ENCODE measurements around the gene GID8. TPM values are rescaled to one million over a fixed set of nuclear protein-coding genes. Genes with fewer than 3 reads are reported as not detected.

Gene GID8
- total RNA-seq, 1 experiment from 2014 or later, result 37.2 TPM

- CTCF ChIA-PET, result interaction anchor here (0.6 kb wide), 1 partner anchor 34 kb away, joined by 3 read pairs; no protein-coding TSS in a partner anchor
- Histone ChIP-seq H3K4me2 (ENCODE audit: low read length) (peak overlapping the region; percentile 98), H3K9me2 (replicated peaks; ENCODE audit: low read length) (no peaks in the 10 kb centered on the region), H3K4me3 (ENCODE audit: low read length) (peak overlapping the region; percentile 99), H3K4me1 (ENCODE audit: insufficient read depth, low read length) (peaks cover 26% of the 10 kb centered on the region), H3K27me3 (ENCODE audit: low read length) (no peaks in the 10 kb centered on the region), H3K9ac (ENCODE audit: low read length) (peak overlapping the region; percentile 100), H3K9me3 (ENCODE audit: low read length) (no peaks in the 10 kb centered on the region), H4K20me1 (ENCODE audit: low read length) (peaks cover 57% of the 10 kb centered on the region), H2AFZ (ENCODE audit: low read length) (peak overlapping the region; percentile 85), H3F3A (ENCODE audit: low read length, unreplicated experiment) (no peaks in the 10 kb centered on the region), H3K79me2 (ENCODE audit: low read length) (peaks cover 95% of the 10 kb centered on the region), H3K36me3 (ENCODE audit: low read depth, low read length) (peaks cover 42% of the 10 kb centered on the region), H3K27ac (ENCODE audit: low read length) (peak overlapping the region; percentile 84)
- ATAC-seq, result peak; percentile 89
- TF ChIP-seq EZH2phosphoT487 (IDR thresholded peaks at IDR 0.05; ENCODE audit: borderline replicate concordance, low read length) (no peak), CTCF (conservative IDR thresholded peaks at IDR 0.05; ENCODE audit: low read depth, low read length) (no peak), EZH2 (IDR thresholded peaks at IDR 0.05; ENCODE audit: low read length, unreplicated experiment) (no peak)
- DNase-seq, result peak; percentile 97
- intact Hi-C loops (cut with micrococcal nuclease), result loop anchor here (1.0 to 2.0 kb wide), 2 partner anchors 8 to 37 kb away; no protein-coding TSS in a partner anchor
- BruUV-seq (replicated peaks), result no TSS peak
- POLR2A ChIA-PET (ENCODE audit: unreplicated experiment), result interaction anchor here (0.6 to 0.7 kb wide), 2 partner anchors 62 to 583 kb away, joined by 4 to 6 read pairs; no protein-coding TSS in a partner anchor
These were observed 461 bp upstream of the GID8 start for GRCh38 chr20:62937268-62938104.

DNA sequence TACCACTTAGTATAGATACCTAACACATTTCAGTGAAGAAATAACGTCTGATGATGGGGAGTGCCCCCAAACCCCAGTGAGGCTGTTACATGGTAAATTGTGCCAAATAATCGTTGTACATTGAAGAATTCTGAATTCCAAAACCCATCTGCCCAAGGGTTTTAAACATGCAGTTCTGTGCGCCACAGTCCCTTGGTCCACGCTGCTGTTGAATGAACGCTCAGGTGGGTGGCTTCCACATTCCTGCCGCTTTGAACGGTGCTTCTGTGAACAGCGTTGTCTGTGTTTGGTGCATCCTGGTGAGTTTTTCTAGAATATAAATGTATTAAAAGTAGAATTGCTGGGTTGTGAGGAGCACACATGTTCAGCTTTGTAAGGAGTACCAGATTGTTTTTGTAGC lies 2.9 kb downstream of the GID8 start:
- Histone ChIP-seq H2AFZ (ENCODE audit: low read length) (no peak overlapping the region), H3K4me3 (ENCODE audit: low read length) (no peak overlapping the region), H3K27me3 (ENCODE audit: low read length) (no peaks in the 10 kb centered on the region), H3F3A (ENCODE audit: low read length, unreplicated experiment) (no peaks in the 10 kb centered on the region), H3K9ac (ENCODE audit: low read length) (no peak overlapping the region), H3K4me1 (ENCODE audit: insufficient read depth, low read length) (peaks cover 22% of the 10 kb centered on the region), H3K79me2 (ENCODE audit: low read length) (peaks cover 67% of the 10 kb centered on the region), H3K27ac (ENCODE audit: low read length) (no peak overlapping the region), H3K9me2 (replicated peaks; ENCODE audit: low read length) (no peaks in the 10 kb centered on the region), H3K4me2 (ENCODE audit: low read length) (no peak overlapping the region), H3K36me3 (ENCODE audit: low read depth, low read length) (peaks cover 40% of the 10 kb centered on the region), H3K9me3 (ENCODE audit: low read length) (no peaks in the 10 kb centered on the region), H4K20me1 (ENCODE audit: low read length) (peaks cover 25% of the 10 kb centered on the region)
- ATAC-seq (no peak), DNase-seq (no peak)
- no peak for TF ChIP-seq EZH2phosphoT487 (IDR thresholded peaks at IDR 0.05; ENCODE audit: borderline replicate concordance, low read length)
- no peak for TF ChIP-seq EZH2 (IDR thresholded peaks at IDR 0.05; ENCODE audit: low read length, unreplicated experiment)
- no peak for TF ChIP-seq CTCF (conservative IDR thresholded peaks at IDR 0.05; ENCODE audit: low read depth, low read length)
- POLR2A ChIA-PET (ENCODE audit: unreplicated experiment), result no interaction called here
- CTCF ChIA-PET, result no interaction called here
- BruUV-seq (replicated peaks), result no TSS peak
- intact Hi-C loops (cut with micrococcal nuclease), result no loop called here

DNA sequence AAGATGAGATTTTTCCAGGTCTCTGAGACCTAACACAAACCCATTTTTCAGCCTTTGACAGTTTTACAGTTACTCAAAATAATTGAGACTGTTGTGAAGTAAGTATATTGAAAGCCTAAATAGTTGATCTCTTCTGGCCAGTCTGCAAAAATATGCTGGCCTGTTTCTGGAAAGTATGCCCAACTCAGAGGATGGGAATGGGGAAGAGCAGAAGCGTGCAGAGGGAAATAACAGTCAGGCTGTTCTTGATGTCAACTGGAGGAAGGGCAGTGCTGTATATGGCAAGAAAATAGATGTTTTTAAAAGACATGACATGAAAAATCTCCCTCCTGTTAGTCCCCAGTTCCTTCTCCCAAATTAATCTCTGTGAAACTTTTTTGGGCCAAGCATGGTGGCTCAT lies 3.8 kb downstream of the GID8 start:
- Histone ChIP-seq H3K27ac (ENCODE audit: low read length) (no peak overlapping the region), H3F3A (ENCODE audit: low read length, unreplicated experiment) (no peaks in the 10 kb centered on the region), H3K27me3 (ENCODE audit: low read length) (no peaks in the 10 kb centered on the region), H2AFZ (ENCODE audit: low read length) (no peak overlapping the region), H3K9ac (ENCODE audit: low read length) (no peak overlapping the region), H4K20me1 (ENCODE audit: low read length) (peaks cover 21% of the 10 kb centered on the region), H3K79me2 (ENCODE audit: low read length) (peaks cover 58% of the 10 kb centered on the region), H3K4me1 (ENCODE audit: insufficient read depth, low read length) (peaks cover 17% of the 10 kb centered on the region), H3K36me3 (ENCODE audit: low read depth, low read length) (peaks cover 46% of the 10 kb centered on the region), H3K4me2 (ENCODE audit: low read length) (no peak overlapping the region), H3K9me3 (ENCODE audit: low read length) (no peaks in the 10 kb centered on the region), H3K9me2 (replicated peaks; ENCODE audit: low read length) (no peaks in the 10 kb centered on the region), H3K4me3 (ENCODE audit: low read length) (no peak overlapping the region)
- TF ChIP-seq CTCF (conservative IDR thresholded peaks at IDR 0.05; ENCODE audit: low read depth, low read length) (no peak), EZH2phosphoT487 (IDR thresholded peaks at IDR 0.05; ENCODE audit: borderline replicate concordance, low read length) (no peak), EZH2 (IDR thresholded peaks at IDR 0.05; ENCODE audit: low read length, unreplicated experiment) (no peak)
- ChIA-PET CTCF (no interaction called here), POLR2A (ENCODE audit: unreplicated experiment) (no interaction called here)
- DNase-seq (no peak), ATAC-seq (no peak)
- intact Hi-C loops (cut with micrococcal nuclease), result no loop called here
- BruUV-seq (replicated peaks), result no TSS peak
